SH-SY5Y (cell line): Measurements from ENCODE around the gene ANKLE1.

Source experiments
- GATA2 ChIP-seq: IDR thresholded peaks from 2 replicates; pipeline ENCODE4 v1.6.1; 2011; ENCODE audit warnings: mild to moderate bottlenecking, low read depth, low read length
- GATA3 ChIP-seq: IDR thresholded peaks from 2 replicates; pipeline ENCODE4 v1.6.1; 2011; ENCODE audit warnings: low read depth, mild to moderate bottlenecking, low read length, moderate library complexity

ANKLE1 gene

GRCh38 chr19:17286263-17286662 is 4.6 kb downstream of the ANKLE1 start:
- no peak for TF ChIP-seq GATA2
- TF ChIP-seq GATA3 = no peak

- TF ChIP-seq GATA3 = no peak
- TF ChIP-seq GATA2 = no peak
Measured at GRCh38 chr19:17286752-17287151, 5.1 kb downstream of the ANKLE1 start.

GRCh38 chr19:17289489-17289888 is 7.8 kb downstream of the ANKLE1 start:
- TF ChIP-seq GATA2 (no peak), GATA3 (no peak)

DNA sequence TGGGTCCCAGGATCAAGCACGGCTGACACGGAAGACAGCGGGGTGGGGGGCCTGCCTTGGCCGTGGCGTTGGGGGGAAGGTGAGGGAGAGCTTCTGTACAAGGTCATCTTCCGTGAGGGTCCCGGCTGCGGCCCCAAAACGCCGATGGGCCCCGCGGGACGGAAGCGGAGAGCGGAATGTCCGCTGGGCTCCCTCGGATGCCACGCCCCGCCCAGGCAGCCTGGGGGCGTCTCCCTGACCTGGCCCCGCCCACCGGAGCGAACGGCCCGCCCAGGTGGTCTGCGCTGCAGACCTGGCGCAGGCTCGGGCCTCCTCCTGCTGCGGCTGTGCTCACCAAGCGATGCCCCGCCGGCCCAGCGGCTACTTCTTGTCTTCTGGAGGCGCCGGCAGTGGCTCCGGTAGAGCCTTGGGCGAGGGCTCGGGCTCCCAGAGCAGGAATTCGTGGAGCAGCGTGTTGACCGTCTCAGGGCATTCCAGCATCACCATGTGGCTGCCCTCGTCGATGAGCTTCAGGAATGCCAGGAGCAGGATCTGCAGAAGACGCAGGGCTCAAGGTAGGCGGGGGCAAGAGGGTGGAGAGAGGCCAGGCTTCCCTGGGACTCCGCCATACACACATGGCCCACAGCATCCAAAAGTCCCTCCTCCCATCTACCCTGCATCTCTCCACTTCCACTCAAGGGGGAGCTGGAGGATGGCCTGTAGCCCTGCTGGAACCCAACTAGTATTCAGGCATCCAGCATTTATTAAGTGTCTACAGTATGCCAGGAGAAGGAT is 10.8 kb downstream of the ANKLE1 start:
- no peak for TF ChIP-seq GATA3
- no peak for TF ChIP-seq GATA2

GRCh38 chr19:17293605-17294004 is 11.9 kb downstream of the ANKLE1 start:
- TF ChIP-seq GATA2 (no peak), GATA3 (no peak)

- TF ChIP-seq GATA3 = no peak
- TF ChIP-seq GATA2 = no peak
Measured at GRCh38 chr19:17294051-17294891, 12.6 kb downstream of the ANKLE1 start.

GRCh38 chr19:17296273-17296672 is 14.6 kb downstream of the ANKLE1 start:
- no peak for TF ChIP-seq GATA2
- TF ChIP-seq GATA3 = no peak

- no peak for TF ChIP-seq GATA2
- TF ChIP-seq GATA3 = no peak
Measured at GRCh38 chr19:17296976-17297375, 15.3 kb downstream of the ANKLE1 start.

- TF ChIP-seq GATA3 (no peak), GATA2 (no peak)
Measured at GRCh38 chr19:17300992-17301619, 19.4 kb downstream of the ANKLE1 start.

GRCh38 chr19:17302391-17303166 is 20.9 kb downstream of the ANKLE1 start:
- TF ChIP-seq GATA2 (no peak), GATA3 (no peak)

GRCh38 chr19:17303167-17303939 is 21.7 kb downstream of the ANKLE1 start, which contains the start of gene ABHD8:
TSS of gene ABHD8 (minus strand) at chr19:17303425. CDS start at chr19:17301616, 1,809 bp downstream.
- TF ChIP-seq GATA3 = no peak
- TF ChIP-seq GATA2 = no peak

- TF ChIP-seq GATA2 (no peak), GATA3 (no peak)
Measured at GRCh38 chr19:17303940-17304267, 22.2 kb downstream of the ANKLE1 start.
